Mesenchymal stem cell (in vitro differentiated cells and primary cell): ENCODE results near the gene FAM161A. TPM values are rescaled to one million over a fixed set of nuclear protein-coding genes. Genes with fewer than 3 reads are reported as not detected.

Source experiments
- DNase-seq: peaks from one replicate; pipeline ENCODE4 v3.0.0-alpha.2; 2013
- H2AFZ ChIP-seq: one replicate; pipeline ENCODE4 v1.6.1; 2013; ENCODE audit warnings: low read depth, mild to moderate bottlenecking, control low read depth, inconsistent platforms, low read length, moderate library complexity
- H2AK5ac ChIP-seq: 2 replicates; pipeline ENCODE4 v1.6.1; 2013; ENCODE audit warnings: low read length, moderate library complexity, mild to moderate bottlenecking, inconsistent platforms; ENCODE audit not compliant: severe bottlenecking
- H2BK120ac ChIP-seq: one replicate; pipeline ENCODE4 v1.6.1; 2013; ENCODE audit warnings: low read depth, mild to moderate bottlenecking, inconsistent platforms, low read length, moderate library complexity
- H2BK12ac ChIP-seq, 2 experiments: one replicate each; pipeline ENCODE4 v1.6.1; 2013; ENCODE audit warnings: inconsistent platforms in 2 of 2, low read length in 2 of 2, mild to moderate bottlenecking in 2 of 2, moderate library complexity in 2 of 2, control low read depth in 1 of 2
- H2BK15ac ChIP-seq: one replicate; pipeline ENCODE4 v1.6.1; 2013; ENCODE audit warnings: mild to moderate bottlenecking, low read depth, inconsistent platforms; ENCODE audit not compliant: poor library complexity, severe bottlenecking
- H2BK5ac ChIP-seq: 2 replicates; pipeline ENCODE4 v1.6.1; 2013; ENCODE audit warnings: low read depth, mild to moderate bottlenecking, low read length, control low read depth, inconsistent platforms; ENCODE audit not compliant: poor library complexity, severe bottlenecking
- H3K14ac ChIP-seq, 2 experiments: one replicate each; pipeline ENCODE4 v1.6.1; 2013; ENCODE audit warnings: inconsistent platforms in 2 of 2, low read length in 2 of 2, control low read depth in 1 of 2, mild to moderate bottlenecking in 1 of 2, moderate library complexity in 1 of 2
- H3K18ac ChIP-seq, 2 experiments: one replicate each; pipeline ENCODE4 v1.6.1; 2013; ENCODE audit warnings: inconsistent platforms in 2 of 2, low read length in 2 of 2, control low read depth in 1 of 2, low read depth in 1 of 2, mild to moderate bottlenecking in 1 of 2
- H3K23ac ChIP-seq, 2 experiments: one replicate each; pipeline ENCODE4 v1.6.1; 2013; ENCODE audit warnings: inconsistent platforms in 2 of 2, low read length in 2 of 2, mild to moderate bottlenecking in 2 of 2, moderate library complexity in 2 of 2, control low read depth in 1 of 2
- H3K27ac ChIP-seq: 2 replicates; pipeline ENCODE4 v1.5.1; 2013; ENCODE audit warnings: mild to moderate bottlenecking, moderate library complexity, low read length, control low read depth, inconsistent platforms; ENCODE audit not compliant: poor library complexity, severe bottlenecking
- H3K27me3 ChIP-seq, 2 experiments: 2 replicates each; pipeline versions ENCODE4 v1.6.1 to v1.7.0; 2013; ENCODE audit warnings: low read length in 2 of 2, mild to moderate bottlenecking in 2 of 2, moderate library complexity in 2 of 2, control low read depth in 1 of 2, inconsistent platforms in 1 of 2; ENCODE audit not compliant: control insufficient read depth in 1 of 2, insufficient read depth in 1 of 2
- H3K36me3 ChIP-seq, 2 experiments: 2 replicates each; pipeline versions ENCODE4 v1.6.1 to v1.7.0; 2013; ENCODE audit warnings: low read length in 2 of 2, control low read depth in 1 of 2, inconsistent platforms in 1 of 2, low read depth in 1 of 2, mild to moderate bottlenecking in 1 of 2; ENCODE audit not compliant: insufficient read depth in 2 of 2, control insufficient read depth in 1 of 2
- H3K4ac ChIP-seq, 2 experiments: one replicate each; pipeline ENCODE4 v1.6.1; 2013; ENCODE audit warnings: inconsistent platforms in 2 of 2, low read length in 2 of 2, mild to moderate bottlenecking in 2 of 2, moderate library complexity in 2 of 2, control low read depth in 1 of 2, low read depth in 1 of 2
- H3K4me1 ChIP-seq: 2 replicates; pipeline ENCODE4 v1.6.1; 2013; ENCODE audit warnings: low read depth, low read length, control low read depth; ENCODE audit not compliant: control insufficient read depth, insufficient read depth
- H3K4me2 ChIP-seq: 2 replicates; pipeline ENCODE4 v1.6.1; 2013; ENCODE audit warnings: low read length, mild to moderate bottlenecking, inconsistent platforms; ENCODE audit not compliant: poor library complexity, severe bottlenecking
- H3K4me3 ChIP-seq, 2 experiments: 2 replicates each; pipeline versions ENCODE4 v1.5.1 to v1.7.0; 2013; ENCODE audit warnings: low read length in 2 of 2, mild to moderate bottlenecking in 2 of 2, control low read depth in 1 of 2, low read depth in 1 of 2; ENCODE audit not compliant: insufficient read depth in 1 of 2
- H3K79me1 ChIP-seq: replicated peaks from 2 replicates; pipeline ENCODE4 v1.6.1; 2013; ENCODE audit warnings: mild to moderate bottlenecking, control low read depth, low read length, inconsistent platforms; ENCODE audit not compliant: poor library complexity, severe bottlenecking
- H3K9ac ChIP-seq: 2 replicates; pipeline ENCODE4 v1.7.0; 2013; ENCODE audit warnings: mild to moderate bottlenecking, low read length, moderate library complexity
- H3K9me3 ChIP-seq: 2 replicates; pipeline ENCODE4 v1.7.0; 2013; ENCODE audit warnings: mild to moderate bottlenecking, low read length; ENCODE audit not compliant: control insufficient read depth
- H4K8ac ChIP-seq: one replicate; pipeline ENCODE4 v1.6.1; 2013; ENCODE audit warnings: inconsistent platforms, mild to moderate bottlenecking, low read length, moderate library complexity
- H4K91ac ChIP-seq: one replicate; pipeline ENCODE4 v1.6.1; 2013; ENCODE audit warnings: mild to moderate bottlenecking, low read length, inconsistent platforms
- WGBS: methylation state at CpG from one replicate; pipeline ENCODE4 v1.1.7; 2013; ENCODE audit warnings: mixed read lengths; 5-methylcytosine and 5-hydroxymethylcytosine counted together
- small RNA-seq: library from polyadenylated mRNA; stranded (forward); fragments of <200 nt; extraction: miRNeasy Mini kit (QIAGEN cat#:217004); gene quantifications from one replicate; pipeline ENCODE3, GENCODE V24; 2013; ENCODE audit warnings: low read depth

FAM161A gene

GRCh38 chr2:61785583-61785982, 68.3 kb downstream of the FAM161A start:
- Histone ChIP-seq H2BK12ac (no peak overlapping the region), H3K9me3 (peaks cover 11% of the 10 kb centered on the region), H3K18ac (no peak overlapping the region), H3K79me1 (no peaks in the 10 kb centered on the region), H3K4me1 (no peaks in the 10 kb centered on the region), H2BK5ac (no peak overlapping the region), H3K36me3 (no peaks in the 10 kb centered on the region), H3K14ac (no peak overlapping the region), H2AFZ (no peak overlapping the region), H3K4me3 (no peak overlapping the region), H2BK15ac (no peak overlapping the region), H3K4ac (no peak overlapping the region), H2AK5ac (no peak overlapping the region), H3K4me2 (no peak overlapping the region), H4K91ac (no peak overlapping the region), H3K23ac (no peak overlapping the region), H3K27me3 (no peaks in the 10 kb centered on the region), H2BK120ac (no peak overlapping the region), H3K27ac (no peak overlapping the region), H4K8ac (no peak overlapping the region), H3K9ac (no peak overlapping the region)
- no peak for DNase-seq

- no peaks in the 10 kb centered on the region for H3K36me3 ChIP-seq
- H4K91ac ChIP-seq: no peak overlapping the region
- H3K4me1 ChIP-seq: no peaks in the 10 kb centered on the region
- H3K9ac ChIP-seq: no peak overlapping the region
- H3K14ac ChIP-seq: no peak overlapping the region
- no peaks in the 10 kb centered on the region for H3K27me3 ChIP-seq
- no peak overlapping the region for H3K23ac ChIP-seq
- 90% methylated on average over 2 of the region's 4 CpGs for WGBS
- no peak overlapping the region for H3K18ac ChIP-seq
- no peak overlapping the region for H3K4me3 ChIP-seq
- H3K9me3 ChIP-seq: peaks cover 12% of the 10 kb centered on the region
- no peak overlapping the region for H3K4me2 ChIP-seq
- H2AFZ ChIP-seq: no peak overlapping the region
- H3K79me1 ChIP-seq: no peaks in the 10 kb centered on the region
- no peak for DNase-seq
- no peak overlapping the region for H3K4ac ChIP-seq
- H4K8ac ChIP-seq: no peak overlapping the region
- H2BK5ac ChIP-seq: no peak overlapping the region
- no peak overlapping the region for H2BK12ac ChIP-seq
- no peak overlapping the region for H2BK120ac ChIP-seq
- no peak overlapping the region for H2AK5ac ChIP-seq
- no peak overlapping the region for H2BK15ac ChIP-seq
- H3K27ac ChIP-seq: no peak overlapping the region
Measured at GRCh38 chr2:61784643-61785042, 69.2 kb downstream of the FAM161A start.

- Histone ChIP-seq H3K27me3 (peaks cover 0 to 11% of the 10 kb centered on the region in 2 experiments), H3K4ac (no peak overlapping the region), H3K79me1 (no peaks in the 10 kb centered on the region), H3K36me3 (no peaks in the 10 kb centered on the region), H2BK120ac (no peak overlapping the region), H2BK12ac (no peak overlapping the region), H3K14ac (no peak overlapping the region), H3K9ac (no peak overlapping the region), H2BK15ac (no peak overlapping the region), H3K4me2 (no peak overlapping the region), H2BK5ac (no peak overlapping the region), H3K4me1 (no peaks in the 10 kb centered on the region), H4K91ac (no peak overlapping the region), H2AK5ac (no peak overlapping the region), H2AFZ (no peak overlapping the region), H3K27ac (no peak overlapping the region), H3K23ac (no peak overlapping the region), H3K4me3 (no peak overlapping the region), H4K8ac (no peak overlapping the region), H3K18ac (no peak overlapping the region), H3K9me3 (peaks cover 6% of the 10 kb centered on the region)
- DNase-seq: no peak
- WGBS: 82% methylated on average over 8 of the region's 8 CpGs
Measured at GRCh38 chr2:61775956-61776570, 77.8 kb downstream of the FAM161A start.

Small RNAs within 50 kb of the gene (small RNA-seq; reads per million reads assigned to genes)
- gene RPS24P7: not detected
